Activated CD4-positive, alpha-beta T cell treated with anti-CD3 and anti-CD28 coated beads for 4 hours (primary cell): ENCODE measurements around the gene NAALADL2.
"Not testable (repeated sequence)": the region's sequence is repeated elsewhere in the genome, so short reads cannot be mapped to it uniquely, and the experiment has no call there.

Experiments used
- DNase-seq, 2 donors: peaks; one replicate each; pipeline ENCODE4 v3.0.0-alpha.2; 2020

NAALADL2 gene

DNA sequence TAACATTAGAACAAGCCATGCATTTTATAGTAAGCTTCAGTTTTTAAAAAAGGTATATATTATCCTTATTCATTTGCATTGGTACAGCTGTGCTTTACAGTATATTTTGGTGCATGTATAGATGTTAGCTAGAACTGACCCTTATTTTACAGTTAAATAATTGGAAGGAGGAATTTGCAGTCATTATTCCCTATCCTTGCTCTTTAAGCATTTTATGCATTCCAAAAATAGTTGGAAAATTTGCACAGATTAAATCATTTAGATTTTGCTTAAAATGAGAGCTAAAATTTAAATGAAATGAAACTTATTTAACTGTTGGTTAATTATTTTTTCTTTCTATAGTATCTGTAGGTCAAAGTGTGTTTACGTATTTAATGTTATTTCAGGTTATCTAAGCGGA lies 667.1 kb downstream of the NAALADL2 start:
- DNase-seq: no peak

DNA sequence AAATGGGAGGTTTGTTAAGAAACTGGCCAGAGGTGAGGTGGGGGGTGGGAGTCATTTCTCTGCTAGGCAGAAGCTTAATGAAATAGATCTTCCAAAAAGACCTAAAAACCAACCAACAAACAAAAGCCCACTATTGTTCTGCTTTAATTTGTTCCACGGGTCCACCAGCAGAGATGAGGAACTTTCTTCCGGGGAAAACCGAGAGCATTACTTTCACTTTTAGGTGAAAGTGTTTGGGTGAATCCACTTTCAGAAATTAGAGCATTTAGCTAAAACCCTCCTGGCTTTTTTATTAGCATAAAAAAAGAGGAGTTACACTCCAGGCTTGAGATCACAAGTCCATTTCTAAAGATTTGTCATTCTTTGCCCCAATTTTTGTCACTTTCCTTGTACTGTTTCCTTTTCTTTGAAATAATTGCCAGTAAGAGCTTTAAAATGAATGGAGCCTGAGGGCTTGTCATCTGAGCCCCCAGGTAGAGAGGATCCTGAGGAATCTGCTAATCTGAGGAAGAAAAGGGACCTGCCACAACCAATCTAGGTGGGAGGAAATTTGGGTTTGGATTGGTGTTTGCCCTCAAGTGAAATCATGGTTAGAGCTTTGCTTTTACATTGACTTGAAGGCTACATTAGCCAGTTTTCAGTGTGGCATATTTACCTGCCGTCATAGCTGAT lies 667.6 kb downstream of the NAALADL2 start:
- no peak for DNase-seq

DNA sequence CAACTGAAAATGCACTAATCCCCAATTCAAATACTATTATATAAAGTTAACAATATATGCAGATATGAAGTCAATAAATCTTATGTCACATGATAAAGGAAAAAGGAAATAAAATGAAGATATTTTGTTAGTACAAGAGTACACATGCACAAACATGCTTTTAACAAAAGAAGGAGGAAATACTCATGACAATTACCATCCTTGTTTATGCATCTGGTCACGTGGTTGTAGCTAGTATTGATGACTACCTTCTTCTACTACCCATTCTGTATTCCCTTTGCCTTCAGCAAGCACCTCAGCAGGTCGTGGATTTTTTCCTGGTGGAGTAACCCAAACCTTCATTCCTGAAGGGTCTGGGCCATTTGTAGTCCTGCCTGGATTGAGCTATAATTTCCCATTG lies 669.6 kb downstream of the NAALADL2 start:
- DNase-seq: not testable (repeated sequence)

DNA sequence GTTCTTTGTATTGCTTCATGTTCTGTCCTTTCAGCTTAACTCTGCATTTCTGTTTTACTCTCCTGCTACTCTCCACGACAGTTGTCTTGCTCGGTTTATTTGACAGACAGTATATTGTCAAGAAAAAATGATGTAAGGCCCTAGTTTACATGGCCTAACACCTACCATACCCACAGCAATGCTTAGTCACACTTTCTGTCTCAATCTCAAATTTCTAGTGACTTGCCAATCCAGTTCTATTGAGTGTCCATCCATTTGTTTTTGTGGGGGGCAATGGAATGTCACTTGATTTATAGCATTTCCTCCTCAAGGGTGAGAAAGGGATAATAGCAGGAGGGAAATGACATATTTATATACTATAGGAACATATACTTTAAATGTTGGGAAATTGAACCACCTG lies 676.2 kb downstream of the NAALADL2 start:
- no peak for DNase-seq

- no peak for DNase-seq
Observed at GRCh38 chr3:175546115-175546514, 687.0 kb downstream of the NAALADL2 start.

DNA sequence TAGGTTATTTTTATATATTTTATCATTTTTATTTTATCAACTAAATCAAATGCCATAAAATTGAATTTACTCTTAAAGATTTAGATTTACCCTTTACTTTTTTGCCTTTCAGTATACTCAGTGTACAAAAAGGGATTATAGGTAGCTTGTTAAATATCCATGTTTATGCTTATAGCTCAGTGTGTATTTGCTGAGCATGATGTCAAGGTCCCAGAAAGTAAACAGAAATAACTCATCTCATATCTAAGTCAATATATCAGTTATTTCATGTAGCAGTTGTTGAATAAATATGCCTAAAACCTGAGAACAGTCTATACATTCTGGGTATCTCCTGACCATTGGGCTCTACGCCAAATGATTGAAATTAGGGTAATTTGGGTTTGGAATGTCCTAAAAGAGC lies 693.8 kb downstream of the NAALADL2 start:
- no peak for DNase-seq

GRCh38 chr3:175554801-175555200 lies 695.7 kb downstream of the NAALADL2 start:
- no peak for DNase-seq

- DNase-seq: no peak
Observed at GRCh38 chr3:175558261-175558660, 699.1 kb downstream of the NAALADL2 start.

DNA sequence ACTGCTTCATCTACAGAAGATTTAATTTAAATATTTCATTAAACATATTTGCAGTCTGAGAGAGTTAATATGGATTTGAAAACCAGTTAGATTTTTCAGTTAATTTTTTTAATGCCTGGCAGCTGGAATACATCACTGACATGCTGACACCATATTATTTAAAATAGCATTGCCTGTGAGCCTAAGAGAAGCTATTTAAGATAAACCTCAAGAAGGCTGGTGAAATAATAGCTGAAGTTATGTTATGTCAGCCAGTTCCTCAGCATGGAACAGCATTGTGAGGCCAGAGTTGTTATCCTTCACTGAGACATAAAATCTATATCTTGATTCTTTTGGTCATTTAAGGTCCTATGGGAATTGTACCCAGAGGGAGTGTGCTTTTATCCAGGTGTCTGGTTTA lies 705.2 kb downstream of the NAALADL2 start:
- DNase-seq: no peak

DNA sequence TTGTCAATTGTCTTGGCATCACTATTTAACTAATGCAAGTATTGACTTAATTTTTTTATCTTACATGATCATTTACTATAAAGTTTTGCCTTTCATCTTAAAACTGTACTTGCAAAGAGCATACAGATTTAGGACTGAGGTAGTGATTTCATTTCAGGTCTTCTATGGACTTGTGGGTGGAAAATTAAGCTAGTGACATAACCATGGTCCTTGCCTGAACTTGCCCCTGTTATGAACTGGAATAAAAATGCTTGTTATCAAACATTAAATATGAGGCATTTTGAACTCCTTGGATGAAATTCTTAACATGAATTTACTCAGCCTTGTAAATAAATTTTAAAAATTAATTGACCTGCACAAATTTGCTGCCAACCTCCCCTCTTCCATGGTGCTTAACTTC lies 712.0 kb downstream of the NAALADL2 start:
- no peak for DNase-seq

DNA sequence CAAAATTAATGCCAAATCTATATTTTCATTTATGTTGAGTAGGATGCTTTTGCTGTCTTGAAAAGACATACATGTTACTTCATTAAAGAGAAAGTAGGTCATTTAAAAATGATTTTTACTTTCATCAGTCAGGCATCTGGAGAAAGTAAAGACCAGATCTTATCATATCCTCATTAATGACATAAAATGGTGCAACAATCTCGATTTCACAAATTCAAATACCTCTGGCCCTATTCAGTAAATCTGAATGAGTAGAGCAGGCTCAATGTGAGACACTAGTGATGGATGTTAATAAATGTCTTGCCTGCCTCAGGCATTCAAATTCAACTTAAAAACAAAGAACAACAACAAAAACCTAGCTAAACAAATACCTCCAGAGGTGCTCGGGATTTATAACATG lies 714.1 kb downstream of the NAALADL2 start:
- DNase-seq: no peak

- no peak for DNase-seq
Observed at GRCh38 chr3:175580318-175580717, 721.2 kb downstream of the NAALADL2 start.

DNA sequence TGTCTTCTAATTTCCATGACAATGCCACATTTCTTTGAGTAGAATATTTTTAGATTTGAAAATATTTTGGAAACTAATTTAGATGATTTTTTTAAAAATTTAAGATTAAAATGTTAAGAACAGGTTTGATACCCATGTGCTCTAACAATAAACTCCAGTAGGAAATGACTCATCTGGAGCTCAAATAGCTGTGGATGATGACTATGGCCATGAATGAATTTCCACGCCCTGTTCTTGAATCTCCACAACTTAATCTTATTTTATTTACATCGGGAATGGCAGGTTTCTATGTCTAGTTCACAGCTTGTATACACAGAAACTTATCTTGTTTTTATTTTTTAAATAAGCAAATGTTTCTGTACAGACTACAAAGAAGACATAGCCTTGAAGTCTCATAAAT lies 726.8 kb downstream of the NAALADL2 start:
- no peak for DNase-seq

DNA sequence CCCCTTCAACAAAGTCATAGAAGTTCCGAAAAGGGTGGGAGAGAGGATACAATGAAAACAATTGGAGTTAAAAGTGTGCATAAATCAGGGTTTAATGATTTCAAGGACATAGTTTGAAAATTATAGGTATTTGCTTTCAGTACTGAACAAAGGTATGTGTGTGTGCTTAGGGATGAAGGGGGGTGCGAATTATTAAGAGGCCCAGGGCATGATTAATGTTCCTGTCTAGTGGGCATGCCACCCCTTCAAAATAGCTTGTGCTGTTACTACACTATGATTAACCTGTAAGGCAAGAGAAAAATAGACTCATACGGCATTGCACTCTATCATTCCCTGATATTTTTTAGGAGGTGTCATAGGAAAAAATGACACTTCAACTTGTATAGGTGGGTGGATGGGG lies 731.6 kb downstream of the NAALADL2 start:
- DNase-seq: no peak

DNA sequence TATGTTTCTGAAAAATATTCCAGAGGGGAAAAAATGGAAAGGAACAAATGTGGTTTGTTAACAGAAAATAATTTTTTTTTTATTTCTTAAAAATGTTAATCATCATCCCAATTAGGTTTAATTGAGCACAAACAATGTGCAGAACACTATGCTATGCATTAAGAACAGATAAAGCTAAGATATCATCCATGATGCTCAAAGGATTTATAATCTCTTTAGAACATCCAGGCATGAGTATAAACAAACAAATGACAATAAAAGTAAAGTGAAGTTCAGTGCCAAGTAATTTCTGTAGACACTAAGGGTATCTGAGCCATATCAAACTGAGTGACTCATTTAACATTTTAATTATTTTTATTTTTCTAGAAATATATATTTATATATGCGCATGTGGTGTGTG lies 732.2 kb downstream of the NAALADL2 start:
- no peak for DNase-seq

- DNase-seq: no peak
Observed at GRCh38 chr3:175593331-175593730, 734.2 kb downstream of the NAALADL2 start.

DNA sequence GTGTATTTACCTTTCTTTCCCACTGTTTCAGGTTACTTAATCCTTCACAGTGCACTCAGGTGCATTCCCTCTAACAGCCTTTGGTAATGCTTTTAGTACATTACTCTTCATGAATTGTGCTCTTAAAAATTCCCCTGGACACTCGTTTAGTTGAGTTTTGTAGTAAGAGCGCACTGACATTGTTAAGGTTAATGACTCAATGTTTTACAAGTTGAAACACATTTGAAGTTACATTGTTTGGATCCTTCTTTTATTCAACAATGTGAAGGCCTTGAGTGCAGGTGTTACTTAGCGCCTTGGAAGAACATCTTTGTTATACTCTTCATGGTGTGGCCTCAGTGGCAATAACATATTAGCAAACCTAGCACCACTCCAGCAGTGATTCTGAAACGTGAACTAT lies 739.6 kb downstream of the NAALADL2 start:
- no peak for DNase-seq

GRCh38 chr3:175601521-175601920 lies 742.4 kb downstream of the NAALADL2 start:
- no peak for DNase-seq

GRCh38 chr3:175605851-175606250 lies 746.7 kb downstream of the NAALADL2 start:
- no peak for DNase-seq

GRCh38 chr3:175606650-175607318 lies 747.6 kb downstream of the NAALADL2 start:
- DNase-seq: no peak

DNA sequence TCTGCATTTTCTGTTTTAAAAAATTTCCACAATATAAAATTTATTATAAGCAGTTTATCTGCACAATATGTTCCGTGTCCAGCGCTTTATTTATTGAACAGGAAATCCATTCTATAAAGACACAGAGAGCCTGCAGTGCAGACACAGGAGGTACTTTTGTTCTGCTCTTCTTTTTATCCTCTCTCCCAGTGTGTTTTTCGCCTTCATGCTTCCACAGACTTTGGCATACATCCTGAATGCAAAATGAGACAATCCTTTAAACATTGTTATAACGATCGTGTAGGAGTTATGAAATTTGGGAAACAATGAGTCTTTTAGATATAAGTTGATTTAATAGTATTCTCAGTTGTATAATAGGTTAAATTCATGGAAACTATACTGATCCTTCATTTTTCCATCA lies 749.2 kb downstream of the NAALADL2 start:
- DNase-seq: no peak

DNA sequence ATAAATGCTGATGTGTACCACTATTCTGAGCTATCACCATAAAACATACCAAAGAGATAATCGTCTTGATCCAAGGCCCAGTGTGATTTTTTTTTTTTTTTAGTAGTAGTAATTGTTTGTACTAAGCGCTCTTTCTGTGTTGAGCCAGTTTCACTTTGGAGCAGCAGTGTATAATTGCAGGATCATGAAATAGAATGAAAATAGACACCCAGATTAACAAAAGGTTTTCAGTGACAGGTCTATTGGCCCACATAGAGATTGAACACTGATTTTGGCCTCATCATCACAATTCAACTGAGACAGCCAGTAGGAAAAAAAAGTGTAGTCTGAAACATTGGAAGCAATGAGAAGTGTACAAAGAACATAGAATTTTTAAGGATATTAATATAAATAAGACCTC lies 749.8 kb downstream of the NAALADL2 start:
- no peak for DNase-seq

DNA sequence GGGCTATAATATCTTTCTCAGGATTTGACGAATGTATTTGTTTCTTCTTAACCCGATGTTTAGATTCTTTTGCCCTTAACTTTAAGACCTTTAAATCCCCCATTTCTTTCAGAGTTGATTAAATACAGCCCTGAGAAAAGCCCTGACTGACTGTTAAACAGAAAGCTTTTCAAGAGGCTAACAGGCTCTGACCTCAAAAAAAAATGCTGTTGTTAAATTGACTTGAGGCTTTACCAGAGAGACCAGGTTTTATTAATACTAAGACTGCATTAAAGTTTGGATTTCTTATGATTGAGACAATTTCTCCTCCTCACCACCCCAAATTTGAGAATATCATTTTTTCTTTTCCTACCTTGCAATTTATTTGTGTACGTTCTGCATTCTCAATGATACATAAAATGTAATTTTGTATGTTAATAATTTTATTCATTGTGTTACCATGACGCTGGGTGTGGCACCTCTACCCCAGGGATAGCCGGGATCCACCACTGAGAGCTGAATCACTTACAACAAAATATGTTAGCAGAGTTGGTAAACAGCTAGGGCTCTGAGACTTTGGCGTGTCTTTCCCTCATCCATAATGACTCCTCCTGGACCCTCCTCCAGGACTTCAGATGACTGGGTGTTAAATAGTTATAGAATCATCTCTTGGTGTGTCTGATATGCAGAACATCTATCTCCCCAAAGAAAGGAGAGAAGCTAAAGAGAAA lies 753.5 kb downstream of the NAALADL2 start:
- DNase-seq: no peak

- not testable (repeated sequence) for DNase-seq
Observed at GRCh38 chr3:175614107-175614506, 755.0 kb downstream of the NAALADL2 start.
